SK-N-SH (cell line): Measurements from ENCODE around the gene PDZD2.

ENCODE experiments used
- CTCF ChIP-seq: fragments of 200-600 bp; sonication (generic); IDR thresholded peaks from 2 replicates; pipeline ENCODE4 v1.6.1; 2017; ENCODE audit warnings: antibody characterized with exemption, mild to moderate bottlenecking, moderate library complexity
- POLR2AphosphoS5 ChIP-seq: IDR thresholded peaks from 2 replicates; pipeline ENCODE4 v1.6.1; 2012; ENCODE audit warnings: low read depth, low read length
- YY1 ChIP-seq: IDR thresholded peaks from 2 replicates; pipeline ENCODE4 v1.4.0; 2012; ENCODE audit warnings: low read depth, mild to moderate bottlenecking

DNA sequence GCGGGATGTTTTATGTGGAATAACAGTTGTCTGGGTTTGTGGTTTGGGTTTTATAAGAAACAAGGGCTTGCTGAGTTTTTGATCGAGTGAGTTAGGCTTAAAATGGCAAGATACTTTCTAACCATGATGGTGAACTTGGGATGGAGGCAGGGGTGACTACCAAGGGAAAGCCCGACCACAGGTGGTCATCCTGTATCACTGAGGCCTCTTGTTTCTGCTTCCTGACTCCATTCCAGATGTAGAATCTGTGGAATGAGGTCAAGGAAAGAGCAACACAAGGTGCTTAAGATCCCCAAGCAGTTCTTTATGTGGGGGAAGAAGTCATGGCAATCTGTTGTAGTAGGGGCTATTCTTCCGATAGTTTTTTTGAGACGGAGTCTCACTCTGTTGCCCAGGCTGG, 412.9 kb downstream of the PDZD2 start:
- TF ChIP-seq CTCF (no peak), YY1 (no peak), POLR2AphosphoS5 (no peak)
